K562 (cell line): ENCODE results near the gene HAX1. TPM values are rescaled to one million over a fixed set of nuclear protein-coding genes. Genes with fewer than 3 reads are reported as not detected.

Source experiments
- ATF3 ChIP-seq, 2 experiments: fragments of 450-650 bp in 1 of 2; sonication (generic) in 1 of 2; formaldehyde crosslinking in 1 of 2; IDR thresholded peaks in 1 of 2; conservative IDR thresholded peaks in 1 of 2; 2 replicates each; pipeline versions ENCODE4 v1.6.1 to v1.8.1; 2016 to 2023; ENCODE audit warnings: mild to moderate bottlenecking in 2 of 2, moderate library complexity in 2 of 2, inconsistent platforms in 1 of 2, missing genetic modification reagents in 1 of 2
- DPF2 ChIP-seq: fragments of 450-650 bp; IDR thresholded peaks from 2 replicates; pipeline ENCODE4 v1.6.1; 2016
- JUND ChIP-seq, 2 experiments: IDR thresholded peaks; 2 replicates in 1 of 2; 3 replicates in 1 of 2; pipeline ENCODE4 v1.6.1; 2011; ENCODE audit warnings: borderline replicate concordance in 2 of 2, low read depth in 2 of 2, low read length in 2 of 2, improper control_type of control experiment in 1 of 2, missing biosample characterization in 1 of 2, missing genetic modification characterization in 1 of 2, missing genetic modification reagents in 1 of 2
- NFE2L1 ChIP-seq: fragments of 450-650 bp; IDR thresholded peaks from 2 replicates; pipeline ENCODE4 v1.6.1; 2016; ENCODE audit warnings: missing genetic modification characterization, low read depth, mild to moderate bottlenecking, missing compliant biosample characterization, moderate library complexity, borderline replicate concordance
- RBM22 ChIP-seq: fragments of 200-400 bp; formaldehyde crosslinking; IDR thresholded peaks from 2 replicates; pipeline ENCODE4 v1.6.1; 2018; ENCODE audit warnings: low read length, low read depth; ENCODE audit not compliant: poor library complexity, severe bottlenecking
- THRAP3 ChIP-seq: fragments of 450-650 bp; IDR thresholded peaks from 2 replicates; pipeline ENCODE4 v1.6.1; 2016; ENCODE audit warnings: mild to moderate bottlenecking, inconsistent platforms, borderline replicate concordance
- ZNF24 ChIP-seq: fragments of 450-650 bp; IDR thresholded peaks from 2 replicates; pipeline ENCODE4 v1.6.1; 2016
- polyA plus RNA-seq, 8 experiments: library from polyadenylated mRNA; depleted of rRNA in 4 of 8; stranded (reverse) in 5 of 8; unstranded in 3 of 8; fragments of >200 nt; fragmentation: Nextera tagmentation in 2 of 8; fragmentation: Illumina TruSeq in 1 of 8; extraction: Ambion mirVana in 2 of 8; extraction: Trizol in 1 of 8; gene quantifications; 2 replicates each; pipeline versions ENCODE4 v1.2.1 to v1.2.3, GENCODE V29; 2011 to 2014; ENCODE audit warnings: inconsistent platforms in 1 of 8, missing spikeins in 1 of 8
- total RNA-seq, 7 experiments: library from RNA; depleted of rRNA in 6 of 7; stranded (reverse); fragments of >200 nt in 6 of 7; fragmentation: Illumina TruSeq in 2 of 7; extraction: Trizol in 2 of 7; gene quantifications; 2 replicates each; pipeline versions ENCODE4 v1.2.1 to v1.2.3, GENCODE V29; 2011 to 2021; ENCODE audit warnings: low replicate concordance in 1 of 7
- TF ChIP-seq, protein P1 (sequence below), 2 experiments: fragments of 450-650 bp; IDR thresholded peaks; 2 replicates each; pipeline ENCODE4 v1.6.1; 2016

The HAX1 gene
- total and polyA plus RNA-seq, 9 of the 15 experiments (the other 6 are each of a cell fraction or from before 2014, with no cell fraction given) = 143 to 492 (median 234) TPM

DNA sequence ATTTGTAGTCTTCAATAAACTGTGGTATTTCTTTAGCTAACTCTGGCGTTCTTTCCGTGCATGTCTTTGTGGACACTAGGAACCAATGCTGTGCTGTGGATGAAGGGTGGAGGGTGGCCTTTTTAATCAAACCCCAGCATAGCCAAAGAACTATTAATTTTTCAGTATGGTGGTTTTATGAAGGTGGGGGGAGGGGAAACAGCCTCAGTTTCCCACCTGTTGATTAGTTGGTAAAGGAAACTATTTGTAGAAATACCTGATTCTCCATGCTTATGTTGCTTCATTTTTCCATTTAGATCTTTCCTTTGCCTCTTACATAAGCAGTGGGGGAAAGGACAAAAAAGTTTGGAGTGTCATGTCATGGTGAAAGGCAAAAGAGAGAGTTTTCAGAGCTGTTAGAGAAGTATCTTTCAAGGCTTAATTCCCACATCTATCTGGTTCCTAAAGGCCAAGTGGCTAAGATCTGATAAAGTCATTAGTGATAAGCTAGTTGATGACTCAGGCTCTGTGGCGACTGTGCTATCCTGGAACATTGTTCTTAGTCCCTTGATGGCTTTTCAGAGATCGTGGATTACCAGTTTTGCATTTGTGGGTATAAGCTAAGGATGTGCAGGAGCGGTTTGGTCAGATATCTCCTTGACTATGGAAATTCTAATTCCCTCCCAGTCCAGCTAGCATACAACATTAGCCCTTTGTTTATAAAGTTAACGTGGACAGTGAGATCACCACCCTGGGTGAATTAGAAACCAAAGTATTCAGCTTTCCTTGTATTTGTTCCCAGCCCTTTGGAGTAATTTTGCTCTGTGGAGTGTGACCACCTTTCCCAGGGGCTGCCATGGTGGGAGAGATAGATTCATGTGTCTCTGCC is 8.7 kb upstream of the HAX1 start (continued):
- TF ChIP-seq, protein P1, sequence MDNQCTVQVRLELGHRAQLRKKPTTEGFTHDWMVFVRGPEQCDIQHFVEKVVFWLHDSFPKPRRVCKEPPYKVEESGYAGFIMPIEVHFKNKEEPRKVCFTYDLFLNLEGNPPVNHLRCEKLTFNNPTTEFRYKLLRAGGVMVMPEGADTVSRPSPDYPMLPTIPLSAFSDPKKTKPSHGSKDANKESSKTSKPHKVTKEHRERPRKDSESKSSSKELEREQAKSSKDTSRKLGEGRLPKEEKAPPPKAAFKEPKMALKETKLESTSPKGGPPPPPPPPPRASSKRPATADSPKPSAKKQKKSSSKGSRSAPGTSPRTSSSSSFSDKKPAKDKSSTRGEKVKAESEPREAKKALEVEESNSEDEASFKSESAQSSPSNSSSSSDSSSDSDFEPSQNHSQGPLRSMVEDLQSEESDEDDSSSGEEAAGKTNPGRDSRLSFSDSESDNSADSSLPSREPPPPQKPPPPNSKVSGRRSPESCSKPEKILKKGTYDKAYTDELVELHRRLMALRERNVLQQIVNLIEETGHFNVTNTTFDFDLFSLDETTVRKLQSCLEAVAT (IDR thresholded peaks at IDR 0.05) = no peak
- no peak for TF ChIP-seq THRAP3
- TF ChIP-seq JUND (IDR thresholded peaks at IDR 0.05; ENCODE audit: borderline replicate concordance, low read depth, low read length) = peak; percentile 82
- peak; percentile 76; the same call in 1 of the 3 replicates for TF ChIP-seq JUND (tag; IDR thresholded peaks at IDR 0.05; ENCODE audit: borderline replicate concordance, low read depth, low read length)
- TF ChIP-seq NFE2L1 (tag) = no peak
- TF ChIP-seq ATF3 (IDR thresholded peaks at IDR 0.05) = peak; percentile 57
- no peak for TF ChIP-seq ATF3 (CRISPR knock-in tag; conservative IDR thresholded peaks at IDR 0.05)
- TF ChIP-seq DPF2 = peak; percentile 53
- no peak for TF ChIP-seq ZNF24
- TF ChIP-seq RBM22 = peak; percentile 17
